ENCODE results near the gene SRBD1.
"Not testable (repeated sequence)": the region's sequence is repeated elsewhere in the genome, so short reads cannot be mapped to it uniquely, and the experiment has no call there.

Gene SRBD1

GRCh38 chr2:45468279-45468678, 142.8 kb downstream of the SRBD1 start:
- DNase-seq (ENCODE audit: low spot score): no peak

GRCh38 chr2:45466053-45466452, 145.0 kb downstream of the SRBD1 start:
- no peak for DNase-seq (ENCODE audit: low spot score)

- no peak for DNase-seq (ENCODE audit: low spot score)
These were observed 150.2 kb downstream of the SRBD1 start for GRCh38 chr2:45460825-45461224.

- DNase-seq (ENCODE audit: low spot score): no peak
These were observed 151.2 kb downstream of the SRBD1 start for GRCh38 chr2:45459860-45460259.

DNA sequence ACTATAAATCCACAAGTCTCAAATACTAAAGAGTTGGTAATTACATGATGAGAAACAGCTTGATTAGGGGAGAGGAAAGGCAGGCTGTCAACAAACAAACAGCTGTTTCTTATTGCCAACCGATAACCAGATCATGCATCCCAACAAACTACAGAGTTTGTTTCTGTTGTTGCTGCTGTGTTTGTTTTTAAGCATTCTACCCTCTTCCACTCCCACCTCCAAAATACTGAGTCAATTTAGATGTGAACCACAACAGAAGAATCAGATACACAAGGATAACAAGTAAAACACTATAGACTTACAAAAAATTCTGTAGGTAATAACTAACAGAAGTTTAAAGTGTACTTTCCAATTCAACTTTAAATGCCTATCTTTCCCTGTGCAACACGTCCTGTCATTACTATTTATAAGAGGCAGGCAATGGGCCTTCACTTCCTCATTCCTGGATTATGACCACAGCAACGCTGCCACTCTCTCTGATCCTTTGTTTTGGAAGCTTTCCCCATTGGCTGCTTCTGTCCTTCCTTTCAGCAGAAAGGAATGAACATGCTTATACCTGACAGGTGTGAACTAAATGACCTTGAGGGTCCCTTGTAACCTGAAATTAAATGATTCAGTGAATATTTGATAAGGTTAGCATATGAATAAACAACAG, 152.0 kb downstream of the SRBD1 start:
- DNase-seq (ENCODE audit: low spot score): no peak

DNA sequence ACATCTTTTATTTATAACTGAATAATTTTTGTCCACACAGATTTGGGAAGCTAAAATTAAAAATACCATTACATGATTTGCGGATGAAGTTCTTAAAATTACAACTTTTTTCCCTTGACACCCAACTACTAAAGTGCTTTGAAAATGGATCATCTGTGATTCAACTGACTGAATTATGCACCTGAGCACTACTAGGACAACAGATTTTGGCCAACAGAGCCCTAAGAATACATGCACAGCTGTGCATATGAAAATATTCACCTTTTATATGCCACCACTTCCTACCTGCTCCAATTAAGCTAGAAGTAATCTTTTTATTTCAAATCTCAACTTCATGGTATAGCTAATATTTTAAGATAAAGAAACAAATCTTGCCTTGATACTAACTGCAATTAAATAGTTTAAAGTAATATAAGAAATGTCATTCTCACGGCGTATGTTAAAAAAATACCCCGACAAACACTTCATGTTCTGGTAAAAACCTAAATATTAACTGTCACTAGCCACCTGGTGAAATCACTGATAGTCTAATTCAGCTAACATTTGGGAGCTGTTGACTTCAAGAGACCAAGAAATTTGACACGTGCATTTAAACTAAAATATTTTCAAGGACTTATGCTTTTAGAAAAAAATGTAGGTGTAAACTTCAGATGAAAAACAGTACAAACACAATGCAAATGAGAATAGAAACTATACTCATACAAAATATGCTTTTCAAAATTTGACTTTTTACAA, 153.7 kb downstream of the SRBD1 start:
- DNase-seq (ENCODE audit: low spot score): no peak

DNA sequence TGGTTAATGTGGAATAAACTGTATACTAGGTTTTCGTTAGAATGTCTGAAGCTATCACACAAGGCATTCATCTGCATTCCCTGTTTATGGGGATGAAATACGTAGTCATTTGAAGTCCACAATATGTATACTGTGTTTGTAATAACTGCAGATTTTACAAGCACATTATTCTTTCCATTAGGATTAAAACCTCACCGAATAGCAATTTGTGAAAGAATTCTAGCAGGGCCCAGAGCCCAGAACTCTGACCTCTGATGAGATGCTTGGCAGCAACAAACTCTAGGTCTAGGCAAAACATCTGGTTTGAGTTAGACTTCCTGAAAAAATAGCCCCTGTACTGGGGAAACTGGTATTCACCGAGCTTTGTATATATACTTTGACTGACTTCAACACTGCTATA, 158.2 kb downstream of the SRBD1 start:
- DNase-seq (ENCODE audit: low spot score): no peak

- no peak for DNase-seq (ENCODE audit: low spot score)
These were observed 160.4 kb downstream of the SRBD1 start for GRCh38 chr2:45450634-45451033.

GRCh38 chr2:45448217-45448616, 162.8 kb downstream of the SRBD1 start:
- no peak for DNase-seq (ENCODE audit: low spot score)

GRCh38 chr2:45446016-45446415, 165.1 kb downstream of the SRBD1 start:
- no peak for DNase-seq (ENCODE audit: low spot score)

DNA sequence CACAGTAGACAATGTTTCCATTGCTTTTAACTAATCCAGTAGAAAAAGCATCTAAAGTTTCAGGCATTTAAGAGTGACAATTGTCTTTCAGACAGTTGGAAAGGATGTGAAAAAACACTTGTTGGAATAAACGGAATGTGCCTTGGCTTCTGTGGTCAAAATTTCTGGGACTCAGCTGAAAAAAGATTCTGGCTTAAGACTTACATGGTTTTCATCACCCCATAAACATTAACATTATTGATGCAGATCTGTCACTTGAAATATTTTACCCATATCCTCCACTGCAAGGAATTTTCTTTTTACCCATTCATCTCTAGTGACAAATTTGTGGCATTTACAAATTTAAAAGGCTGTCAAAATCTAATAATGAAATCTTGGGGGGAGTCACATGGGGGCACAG, 166.0 kb downstream of the SRBD1 start:
- no peak for DNase-seq (ENCODE audit: low spot score)

- DNase-seq (ENCODE audit: low spot score): no peak
These were observed 168.1 kb downstream of the SRBD1 start for GRCh38 chr2:45443012-45443411.

- DNase-seq (ENCODE audit: low spot score): no peak
These were observed 169.0 kb downstream of the SRBD1 start for GRCh38 chr2:45442026-45442425.

DNA sequence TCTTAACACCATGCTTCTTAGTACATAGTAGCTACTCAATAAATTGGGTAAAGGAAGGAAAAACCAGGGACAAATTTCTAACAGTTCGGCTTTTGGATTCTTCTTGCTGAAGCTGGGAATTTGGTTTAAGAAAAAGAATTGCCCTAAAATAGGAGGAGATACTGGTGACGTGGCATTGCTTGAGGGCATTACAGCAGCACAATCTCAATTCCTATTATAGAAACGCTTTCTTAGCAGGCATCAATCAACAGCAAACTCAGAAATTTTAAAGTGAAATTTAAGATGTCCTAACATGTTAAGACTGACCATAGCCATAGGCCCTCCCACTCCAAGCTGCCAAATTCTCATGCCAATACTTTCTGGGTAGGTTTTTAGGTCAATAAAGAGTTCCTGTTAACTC, 169.5 kb downstream of the SRBD1 start:
- DNase-seq (ENCODE audit: low spot score): no peak

GRCh38 chr2:45439788-45440773, 171.0 kb downstream of the SRBD1 start:
- DNase-seq (ENCODE audit: low spot score): no peak

DNA sequence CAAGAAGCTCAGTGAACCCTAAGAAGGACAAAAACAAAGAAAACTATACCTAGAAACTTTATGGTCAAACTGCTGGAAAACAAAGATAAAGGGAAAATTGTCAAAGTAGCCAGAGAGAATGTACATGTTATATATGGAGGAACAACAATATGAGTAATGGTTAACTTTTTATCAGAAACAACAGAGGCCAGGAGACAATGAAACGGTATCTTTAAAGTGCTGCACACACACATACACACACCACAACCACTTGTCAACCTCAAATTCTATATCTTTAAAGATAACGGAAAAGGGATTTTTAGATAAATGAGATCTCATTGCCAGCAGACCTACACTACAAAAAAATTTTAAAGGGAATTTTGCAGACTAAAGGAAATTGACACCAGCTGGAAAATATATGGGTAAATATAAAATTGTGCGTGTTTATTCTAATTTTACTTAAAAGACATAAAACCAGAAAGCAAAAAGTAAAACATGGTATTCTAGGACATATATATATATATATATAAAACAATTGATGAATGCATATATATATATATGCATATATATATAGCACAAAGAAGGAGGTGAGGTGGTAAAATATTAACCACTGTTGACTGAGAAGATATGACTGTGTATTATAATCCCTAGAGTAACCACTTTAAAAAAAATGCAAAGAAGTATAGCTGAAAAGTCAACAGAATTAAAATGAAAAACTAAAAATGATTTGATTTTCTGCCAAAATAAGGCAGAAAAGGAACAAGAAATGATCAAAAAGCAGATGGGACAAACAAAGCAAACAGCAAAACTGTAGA, 172.0 kb downstream of the SRBD1 start:
- DNase-seq (ENCODE audit: low spot score): no peak

- no peak for DNase-seq (ENCODE audit: low spot score)
These were observed 174.6 kb downstream of the SRBD1 start for GRCh38 chr2:45436456-45436855.

- no peak for DNase-seq (ENCODE audit: low spot score)
These were observed 175.8 kb downstream of the SRBD1 start for GRCh38 chr2:45435316-45435715.

DNA sequence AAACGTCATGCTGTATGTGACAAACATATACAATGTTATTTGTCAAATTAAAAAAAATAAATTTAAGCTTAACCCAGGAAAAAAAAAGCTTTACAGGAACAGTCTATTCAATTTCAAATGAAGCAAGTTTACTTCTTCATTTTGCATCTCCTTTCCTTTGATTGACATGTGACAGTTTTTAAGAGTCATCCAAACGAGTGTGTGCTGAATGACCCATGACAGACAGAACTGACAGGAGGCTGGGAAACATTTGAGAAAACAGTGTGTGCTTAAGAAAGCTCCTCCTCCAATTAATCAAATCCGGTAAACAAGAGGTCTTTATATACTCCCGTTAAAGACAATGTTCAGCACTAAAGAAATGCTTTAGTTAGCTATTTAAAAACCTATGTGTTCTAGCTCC, 177.7 kb downstream of the SRBD1 start:
- no peak for DNase-seq (ENCODE audit: low spot score)

GRCh38 chr2:45432406-45432805, 178.7 kb downstream of the SRBD1 start:
- no peak for DNase-seq (ENCODE audit: low spot score)

- DNase-seq (ENCODE audit: low spot score): not testable (repeated sequence)
These were observed 185.0 kb downstream of the SRBD1 start for GRCh38 chr2:45426025-45426424.

DNA sequence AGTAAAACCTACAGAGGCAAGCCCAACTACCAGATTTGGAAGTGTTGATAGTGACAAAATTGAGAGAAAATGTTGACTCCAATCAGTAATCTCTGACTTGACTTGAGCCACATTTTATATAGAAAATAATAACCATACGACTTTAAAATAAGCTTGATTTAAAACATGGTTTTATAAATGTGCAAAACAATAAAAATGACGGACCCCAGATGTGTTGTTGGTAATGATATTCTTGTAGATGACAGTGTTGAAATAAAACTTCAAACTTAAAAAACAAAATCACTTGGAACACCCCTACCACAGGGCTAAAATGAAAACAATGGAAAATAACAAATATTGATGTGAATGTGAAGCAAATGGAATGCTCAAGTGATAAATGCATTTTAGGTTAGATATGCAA, 188.1 kb downstream of the SRBD1 start:
- no peak for DNase-seq (ENCODE audit: low spot score)
